Upper lobe of left lung (tissue), 4 donors: ENCODE results near the gene TAX1BP3.

Source experiments
- CTCF ChIP-seq, 6 experiments: fragments of 450-650 bp in 4 of 6; fragments of 200-600 bp in 2 of 6; sonication (generic) in 2 of 6; IDR thresholded peaks; one replicate each; pipeline ENCODE4 v1.5.1; 2016 to 2019; ENCODE audit warnings: antibody characterized with exemption in 6 of 6
- POLR2A ChIP-seq, 4 donors: fragments of 450-650 bp; IDR thresholded peaks; one replicate each; pipeline ENCODE4 v1.5.1; 2016 to 2017; ENCODE audit warnings: antibody characterized with exemption in 4 of 4, mild to moderate bottlenecking in 2 of 4

- TF ChIP-seq POLR2A (IDR thresholded peaks at IDR 0.05) = no peak
- TF ChIP-seq CTCF (IDR thresholded peaks at IDR 0.05) = no peak
Measured at GRCh38 chr17:3678821-3679530, 10.6 kb upstream of the TAX1BP3 start.
